Esophagus muscularis mucosa (tissue), 4 donors: ENCODE results near the gene PDSS2. TPM values are rescaled to one million over a fixed set of nuclear protein-coding genes. Genes with fewer than 3 reads are reported as not detected.

Source experiments
- DNase-seq: peaks from one replicate; pipeline ENCODE4 v3.0.0-alpha.2; 2017; ENCODE audit errors: extremely low spot score
- H3K27ac ChIP-seq, 4 donors: fragments of 200-600 bp; sonication (generic); replicated peaks in 1 of 4; 1 replicate in 3 of 4; 2 replicates in 1 of 4; pipeline ENCODE4 v1.5.1; 2016 to 2019; ENCODE audit warnings: mild to moderate bottlenecking in 1 of 4
- H3K27me3 ChIP-seq, 4 donors: fragments of 200-600 bp; sonication (generic); one replicate each; pipeline versions ENCODE4 v1.5.1 to v1.6.0; 2016 to 2019
- H3K36me3 ChIP-seq, 4 donors: fragments of 200-600 bp; sonication (generic); one replicate each; pipeline ENCODE4 v1.5.1; 2016 to 2019
- H3K4me1 ChIP-seq, 4 donors: fragments of 200-600 bp; sonication (generic); one replicate each; pipeline ENCODE4 v1.5.1; 2016 to 2019
- H3K4me3 ChIP-seq, 4 donors: fragments of 200-600 bp; sonication (generic); 1 replicate in 2 of 4; 2 replicates in 2 of 4; pipeline ENCODE4 v1.5.1; 2016 to 2019; ENCODE audit warnings: mild to moderate bottlenecking in 4 of 4, moderate library complexity in 1 of 4
- H3K9me3 ChIP-seq, 4 donors: fragments of 200-600 bp; sonication (generic); 1 replicate in 3 of 4; 2 replicates in 1 of 4; pipeline ENCODE4 v1.5.1; 2016 to 2019
- EP300 ChIP-seq: sonication (generic); formaldehyde crosslinking; IDR thresholded peaks from one replicate; pipeline ENCODE4 v1.6.1; 2017; ENCODE audit warnings: antibody characterized with exemption
- POLR2A ChIP-seq: fragments of 450-650 bp; IDR thresholded peaks from one replicate; pipeline ENCODE4 v1.6.1; 2017; ENCODE audit warnings: antibody characterized with exemption, moderate library complexity, mild to moderate bottlenecking, low read depth
- POLR2AphosphoS5 ChIP-seq, 2 donors: sonication (generic); formaldehyde crosslinking; IDR thresholded peaks; one replicate each; pipeline ENCODE4 v1.6.1; 2017; ENCODE audit warnings: antibody characterized with exemption in 2 of 2
- WGBS: methylation state at CpG from one replicate; pipeline ENCODE4 v1.1.5; 2018; 5-methylcytosine and 5-hydroxymethylcytosine counted together
- intact Hi-C: fragments of 100-400 bp; cut with DNase I; formaldehyde crosslinking; loops from one replicate; pipeline ENCODE4 v1.15.1; 2023
- total RNA-seq, 4 donors: library from RNA; depleted of rRNA; stranded (reverse); fragments of >200 nt; gene quantifications; one replicate each; pipeline versions ENCODE4 v1.1.0 to v1.2.1, GENCODE V29; 2016
- TF ChIP-seq, protein P1 (sequence below), 3 experiments: fragments of 200-600 bp in 2 of 3; fragments of 450-650 bp in 1 of 3; sonication (generic) in 2 of 3; IDR thresholded peaks; one replicate each; pipeline ENCODE4 v1.5.1; 2017 to 2019; ENCODE audit warnings: antibody characterized with exemption in 3 of 3, mild to moderate bottlenecking in 2 of 3, moderate library complexity in 1 of 3

Gene PDSS2
- total RNA-seq, 4 donors from 2014 or later, result 6.6 to 10.8 (median 8.7) TPM

DNA sequence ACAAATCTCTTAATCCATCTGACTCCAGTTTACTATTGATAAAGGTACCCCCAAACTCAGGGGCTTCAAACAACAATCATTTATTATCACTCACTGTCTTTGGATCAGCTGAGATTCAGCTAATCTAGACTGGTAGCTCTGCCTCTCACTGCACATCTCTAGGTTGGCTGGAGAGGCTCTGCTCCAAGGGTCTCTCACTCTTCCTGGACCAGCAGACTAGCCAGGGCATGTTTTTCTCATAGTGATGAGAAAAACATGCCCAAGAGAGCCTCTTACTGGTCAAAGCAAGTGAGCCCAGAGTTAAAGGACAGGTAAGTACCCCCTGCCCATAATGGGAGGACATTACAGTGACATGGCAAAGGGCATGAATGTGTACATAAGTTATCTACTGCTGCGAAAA is 228.9 kb downstream of the PDSS2 start:
- intact Hi-C loops, result no loop called here
- no peaks in the 10 kb centered on the region for H3K9me3 ChIP-seq
- 96% methylated on average over 1 of the region's 1 CpG for WGBS
- DNase-seq, result no peak
- no peak overlapping the region for H3K4me3 ChIP-seq
- no peak for TF ChIP-seq POLR2A
- TF ChIP-seq POLR2AphosphoS5 (IDR thresholded peaks at IDR 0.05), result no peak
- TF ChIP-seq EP300, result no peak
- TF ChIP-seq, protein P1, sequence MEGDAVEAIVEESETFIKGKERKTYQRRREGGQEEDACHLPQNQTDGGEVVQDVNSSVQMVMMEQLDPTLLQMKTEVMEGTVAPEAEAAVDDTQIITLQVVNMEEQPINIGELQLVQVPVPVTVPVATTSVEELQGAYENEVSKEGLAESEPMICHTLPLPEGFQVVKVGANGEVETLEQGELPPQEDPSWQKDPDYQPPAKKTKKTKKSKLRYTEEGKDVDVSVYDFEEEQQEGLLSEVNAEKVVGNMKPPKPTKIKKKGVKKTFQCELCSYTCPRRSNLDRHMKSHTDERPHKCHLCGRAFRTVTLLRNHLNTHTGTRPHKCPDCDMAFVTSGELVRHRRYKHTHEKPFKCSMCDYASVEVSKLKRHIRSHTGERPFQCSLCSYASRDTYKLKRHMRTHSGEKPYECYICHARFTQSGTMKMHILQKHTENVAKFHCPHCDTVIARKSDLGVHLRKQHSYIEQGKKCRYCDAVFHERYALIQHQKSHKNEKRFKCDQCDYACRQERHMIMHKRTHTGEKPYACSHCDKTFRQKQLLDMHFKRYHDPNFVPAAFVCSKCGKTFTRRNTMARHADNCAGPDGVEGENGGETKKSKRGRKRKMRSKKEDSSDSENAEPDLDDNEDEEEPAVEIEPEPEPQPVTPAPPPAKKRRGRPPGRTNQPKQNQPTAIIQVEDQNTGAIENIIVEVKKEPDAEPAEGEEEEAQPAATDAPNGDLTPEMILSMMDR (IDR thresholded peaks at IDR 0.05), result no peak
- H3K27ac ChIP-seq, result no peak overlapping the region
- no peaks in the 10 kb centered on the region for H3K27me3 ChIP-seq
- H3K36me3 ChIP-seq, result peaks cover 0 to 4% (median 0%) of the 10 kb centered on the region in 4 donors
- H3K4me1 ChIP-seq, result no peaks in the 10 kb centered on the region

GRCh38 chr6:107230024-107230423 is 229.3 kb downstream of the PDSS2 start:
- H3K4me1 ChIP-seq, result no peaks in the 10 kb centered on the region
- TF ChIP-seq, protein P1 (IDR thresholded peaks at IDR 0.05), result no peak
- TF ChIP-seq POLR2A (no peak), EP300 (no peak), POLR2AphosphoS5 (IDR thresholded peaks at IDR 0.05) (no peak)
- H3K4me3 ChIP-seq, result no peak overlapping the region
- H3K27me3 ChIP-seq, result no peaks in the 10 kb centered on the region
- 73% methylated on average over 2 of the region's 2 CpGs for WGBS
- no peak overlapping the region for H3K27ac ChIP-seq
- intact Hi-C loops, result no loop called here
- H3K9me3 ChIP-seq, result no peaks in the 10 kb centered on the region
- DNase-seq, result no peak
- peaks cover 0 to 4% (median 0%) of the 10 kb centered on the region in 4 donors for H3K36me3 ChIP-seq

- H3K4me1 ChIP-seq, result no peaks in the 10 kb centered on the region
- intact Hi-C loops, result no loop called here
- no peak overlapping the region for H3K27ac ChIP-seq
- no peak for TF ChIP-seq EP300
- TF ChIP-seq, protein P1 (IDR thresholded peaks at IDR 0.05), result no peak
- TF ChIP-seq POLR2A, result no peak
- no peak for TF ChIP-seq POLR2AphosphoS5 (IDR thresholded peaks at IDR 0.05)
- WGBS, result 98% methylated on average over 1 of the region's 1 CpG
- H3K27me3 ChIP-seq, result no peaks in the 10 kb centered on the region
- DNase-seq, result no peak
- H3K36me3 ChIP-seq, result peaks cover 0 to 4% (median 0%) of the 10 kb centered on the region in 4 donors
- no peak overlapping the region for H3K4me3 ChIP-seq
- no peaks in the 10 kb centered on the region for H3K9me3 ChIP-seq
Observed at GRCh38 chr6:107228754-107229153, 230.6 kb downstream of the PDSS2 start.

- intact Hi-C loops, result no loop called here
- Histone ChIP-seq H3K27me3 (no peaks in the 10 kb centered on the region), H3K9me3 (no peaks in the 10 kb centered on the region), H3K4me3 (no peak overlapping the region), H3K27ac (no peak overlapping the region), H3K4me1 (no peaks in the 10 kb centered on the region), H3K36me3 (no peaks in the 10 kb centered on the region)
- DNase-seq, result no peak
- WGBS, result 94% methylated on average over 2 of the region's 2 CpGs
- TF ChIP-seq POLR2AphosphoS5 (IDR thresholded peaks at IDR 0.05), result no peak
- TF ChIP-seq, protein P1 (IDR thresholded peaks at IDR 0.05), result no peak
- TF ChIP-seq POLR2A, result no peak
- TF ChIP-seq EP300, result no peak
Observed at GRCh38 chr6:107221519-107221918, 237.8 kb downstream of the PDSS2 start.

GRCh38 chr6:107219851-107220250 is 239.5 kb downstream of the PDSS2 start:
- DNase-seq, result no peak
- WGBS, result 98% methylated on average over 4 of the region's 4 CpGs
- H3K9me3 ChIP-seq, result no peaks in the 10 kb centered on the region
- no peak overlapping the region for H3K4me3 ChIP-seq
- no peaks in the 10 kb centered on the region for H3K36me3 ChIP-seq
- H3K27me3 ChIP-seq, result no peaks in the 10 kb centered on the region
- intact Hi-C loops, result no loop called here
- H3K27ac ChIP-seq, result no peak overlapping the region
- H3K4me1 ChIP-seq, result no peaks in the 10 kb centered on the region
- TF ChIP-seq POLR2A (no peak), POLR2AphosphoS5 (IDR thresholded peaks at IDR 0.05) (no peak), EP300 (no peak)
- TF ChIP-seq, protein P1 (IDR thresholded peaks at IDR 0.05), result no peak
